Trophoblast cell (in vitro differentiated cells and primary cell): ENCODE results near the gene CAMSAP2.

Source experiments
- DNase-seq, 2 donors: peaks; one replicate each; pipeline ENCODE4 v3.0.0-alpha.2; 2016
- H2AFZ ChIP-seq: 2 replicates; pipeline ENCODE4 v1.6.1; 2013; ENCODE audit warnings: low read length, moderate library complexity, mild to moderate bottlenecking; ENCODE audit not compliant: insufficient read depth, poor library complexity
- H2AK5ac ChIP-seq: 2 replicates; pipeline ENCODE4 v1.6.1; 2013; ENCODE audit warnings: mild to moderate bottlenecking, low read length
- H2BK120ac ChIP-seq: 2 replicates; pipeline ENCODE4 v1.6.1; 2013; ENCODE audit warnings: low read length, mild to moderate bottlenecking, moderate library complexity; ENCODE audit not compliant: insufficient read depth, poor library complexity
- H2BK12ac ChIP-seq: 2 replicates; pipeline ENCODE4 v1.6.1; 2013; ENCODE audit warnings: mild to moderate bottlenecking, low read length, moderate library complexity
- H2BK5ac ChIP-seq: 2 replicates; pipeline ENCODE4 v1.6.1; 2013; ENCODE audit warnings: low read length, low read depth, moderate library complexity, mild to moderate bottlenecking; ENCODE audit not compliant: poor library complexity
- H3K14ac ChIP-seq: 2 replicates; pipeline ENCODE4 v1.6.1; 2013; ENCODE audit warnings: mild to moderate bottlenecking, low read length
- H3K18ac ChIP-seq: 2 replicates; pipeline ENCODE4 v1.6.1; 2013; ENCODE audit warnings: mild to moderate bottlenecking, low read length
- H3K23ac ChIP-seq: 2 replicates; pipeline ENCODE4 v1.6.1; 2013; ENCODE audit warnings: low read length
- H3K27ac ChIP-seq: 2 replicates; pipeline ENCODE4 v1.5.1; 2013; ENCODE audit warnings: low read depth, mild to moderate bottlenecking, inconsistent platforms, low read length, moderate library complexity
- H3K27me3 ChIP-seq: 2 replicates; pipeline ENCODE4 v1.6.1; 2013; ENCODE audit warnings: inconsistent platforms, mild to moderate bottlenecking, low read length, moderate library complexity; ENCODE audit not compliant: insufficient read depth
- H3K36me3 ChIP-seq, 2 experiments: 1 replicate in 1 of 2; 2 replicates in 1 of 2; pipeline ENCODE4 v1.6.1; 2013; ENCODE audit warnings: low read length in 2 of 2, mild to moderate bottlenecking in 2 of 2, moderate library complexity in 1 of 2; ENCODE audit not compliant: insufficient read depth in 2 of 2, control insufficient read depth in 1 of 2
- H3K4ac ChIP-seq: 2 replicates; pipeline ENCODE4 v1.6.1; 2013; ENCODE audit warnings: low read depth, mild to moderate bottlenecking, low read length, moderate library complexity
- H3K4me1 ChIP-seq, 2 experiments: 1 replicate in 1 of 2; 2 replicates in 1 of 2; pipeline ENCODE4 v1.6.1; 2013; ENCODE audit warnings: low read length in 2 of 2, mild to moderate bottlenecking in 2 of 2, moderate library complexity in 1 of 2; ENCODE audit not compliant: insufficient read depth in 2 of 2, control insufficient read depth in 1 of 2
- H3K4me2 ChIP-seq: 2 replicates; pipeline ENCODE4 v1.6.1; 2013; ENCODE audit warnings: inconsistent platforms, mild to moderate bottlenecking, low read length, moderate library complexity
- H3K4me3 ChIP-seq: 2 replicates; pipeline ENCODE4 v1.5.1; 2013; ENCODE audit warnings: mild to moderate bottlenecking, low read depth, low read length, inconsistent platforms
- H3K79me1 ChIP-seq: one replicate; pipeline ENCODE4 v1.6.1; 2013; ENCODE audit warnings: low read length
- H3K79me2 ChIP-seq: 2 replicates; pipeline ENCODE4 v1.6.1; 2013; ENCODE audit warnings: low read length, mild to moderate bottlenecking; ENCODE audit not compliant: control insufficient read depth, insufficient read depth, poor library complexity
- H3K9ac ChIP-seq: 2 replicates; pipeline ENCODE4 v1.6.1; 2013; ENCODE audit warnings: mild to moderate bottlenecking, low read length
- H3K9me3 ChIP-seq: 2 replicates; pipeline ENCODE4 v1.6.1; 2013; ENCODE audit warnings: low read depth, mild to moderate bottlenecking, control low read depth, inconsistent platforms, low read length; ENCODE audit not compliant: insufficient read depth
- H4K12ac ChIP-seq: 2 replicates; pipeline ENCODE4 v1.6.1; 2013; ENCODE audit warnings: low read depth, mild to moderate bottlenecking, low read length, moderate library complexity
- H4K8ac ChIP-seq: 2 replicates; pipeline ENCODE4 v1.6.1; 2013; ENCODE audit warnings: low read depth, mild to moderate bottlenecking, low read length, moderate library complexity
- H4K91ac ChIP-seq: one replicate; pipeline ENCODE4 v1.6.1; 2013; ENCODE audit warnings: low read depth, mild to moderate bottlenecking, low read length, moderate library complexity
- WGBS: extraction: QIAGEN DNeasy Blood & Tissue Kit; methylation state at CpG from one replicate; pipeline ENCODE4 v1.1.7; 2013; ENCODE audit warnings: missing lambda C conversion rate; ENCODE audit not compliant: insufficient read length, insufficient coverage; ENCODE audit errors: extremely low coverage; 5-methylcytosine and 5-hydroxymethylcytosine counted together

CAMSAP2 gene

GRCh38 chr1:200877839-200878551 lies 139.3 kb downstream of the CAMSAP2 start:
- Histone ChIP-seq H2BK120ac (no peak overlapping the region), H3K4ac (no peak overlapping the region), H3K9me3 (no peaks in the 10 kb centered on the region), H3K27me3 (no peaks in the 10 kb centered on the region), H4K8ac (no peak overlapping the region), H2AFZ (no peak overlapping the region), H3K9ac (no peak overlapping the region), H3K4me1 (peaks cover 0 to 9% of the 10 kb centered on the region in 2 experiments), H3K14ac (no peak overlapping the region), H3K4me3 (no peak overlapping the region), H3K36me3 (no peaks in the 10 kb centered on the region), H3K79me2 (no peaks in the 10 kb centered on the region), H2AK5ac (no peak overlapping the region), H2BK5ac (no peak overlapping the region), H3K27ac (no peak overlapping the region), H4K12ac (no peak overlapping the region), H3K23ac (no peak overlapping the region), H3K18ac (no peak overlapping the region), H3K79me1 (no peaks in the 10 kb centered on the region), H2BK12ac (no peak overlapping the region), H3K4me2 (no peak overlapping the region), H4K91ac (no peak overlapping the region)
- WGBS = no CpG with 5 or more reads among the region's 6 CpGs
- DNase-seq = no peak

- H2BK120ac ChIP-seq = no peak overlapping the region
- no peaks in the 10 kb centered on the region for H3K27me3 ChIP-seq
- no peaks in the 10 kb centered on the region for H3K79me2 ChIP-seq
- H3K79me1 ChIP-seq = no peaks in the 10 kb centered on the region
- DNase-seq = no peak
- no peak overlapping the region for H3K27ac ChIP-seq
- no peak overlapping the region for H3K18ac ChIP-seq
- no peak overlapping the region for H2AK5ac ChIP-seq
- WGBS = no CpG with 5 or more reads among the region's 3 CpGs
- no peak overlapping the region for H3K9ac ChIP-seq
- H3K14ac ChIP-seq = no peak overlapping the region
- peaks cover 0 to 9% of the 10 kb centered on the region in 2 experiments for H3K4me1 ChIP-seq
- H3K4me2 ChIP-seq = no peak overlapping the region
- H2AFZ ChIP-seq = no peak overlapping the region
- H2BK5ac ChIP-seq = no peak overlapping the region
- no peak overlapping the region for H3K4me3 ChIP-seq
- H3K4ac ChIP-seq = no peak overlapping the region
- H4K8ac ChIP-seq = no peak overlapping the region
- no peak overlapping the region for H4K12ac ChIP-seq
- H4K91ac ChIP-seq = no peak overlapping the region
- H3K9me3 ChIP-seq = no peaks in the 10 kb centered on the region
- H3K36me3 ChIP-seq = no peaks in the 10 kb centered on the region
- H3K23ac ChIP-seq = no peak overlapping the region
- H2BK12ac ChIP-seq = no peak overlapping the region
Observed at GRCh38 chr1:200880212-200880611, 141.5 kb downstream of the CAMSAP2 start.

- H3K27me3 ChIP-seq = no peaks in the 10 kb centered on the region
- H3K4me2 ChIP-seq = no peak overlapping the region
- no peak overlapping the region for H2BK120ac ChIP-seq
- no peak overlapping the region for H3K4ac ChIP-seq
- no peak overlapping the region for H2AFZ ChIP-seq
- no peaks in the 10 kb centered on the region for H3K79me1 ChIP-seq
- no peak overlapping the region for H3K18ac ChIP-seq
- DNase-seq = no peak
- H2BK5ac ChIP-seq = no peak overlapping the region
- H4K12ac ChIP-seq = no peak overlapping the region
- H3K79me2 ChIP-seq = no peaks in the 10 kb centered on the region
- no peak overlapping the region for H3K23ac ChIP-seq
- no peak overlapping the region for H4K91ac ChIP-seq
- WGBS = no CpG with 5 or more reads among the region's 3 CpGs
- H3K27ac ChIP-seq = no peak overlapping the region
- H3K36me3 ChIP-seq = no peaks in the 10 kb centered on the region
- H3K9me3 ChIP-seq = no peaks in the 10 kb centered on the region
- no peak overlapping the region for H2AK5ac ChIP-seq
- H3K14ac ChIP-seq = no peak overlapping the region
- H4K8ac ChIP-seq = no peak overlapping the region
- no peak overlapping the region for H3K4me3 ChIP-seq
- H3K4me1 ChIP-seq = peaks cover 3 to 11% of the 10 kb centered on the region in 2 experiments
- no peak overlapping the region for H2BK12ac ChIP-seq
- no peak overlapping the region for H3K9ac ChIP-seq
Observed at GRCh38 chr1:200883118-200883517, 144.4 kb downstream of the CAMSAP2 start.

GRCh38 chr1:200885623-200886402 lies 147.1 kb downstream of the CAMSAP2 start:
- Histone ChIP-seq H3K79me1 (peaks cover 1% of the 10 kb centered on the region), H3K36me3 (no peaks in the 10 kb centered on the region), H2BK12ac (no peak overlapping the region), H2AK5ac (no peak overlapping the region), H4K12ac (no peak overlapping the region), H3K79me2 (no peaks in the 10 kb centered on the region), H3K23ac (no peak overlapping the region), H3K4me3 (no peak overlapping the region), H3K4ac (no peak overlapping the region), H3K4me1 (peaks cover 15 to 19% of the 10 kb centered on the region in 2 experiments), H3K4me2 (no peak overlapping the region), H4K8ac (no peak overlapping the region), H2AFZ (no peak overlapping the region), H3K9me3 (no peaks in the 10 kb centered on the region), H2BK5ac (no peak overlapping the region), H4K91ac (no peak overlapping the region), H2BK120ac (no peak overlapping the region), H3K9ac (no peak overlapping the region), H3K27me3 (no peaks in the 10 kb centered on the region), H3K18ac (no peak overlapping the region), H3K27ac (no peak overlapping the region), H3K14ac (no peak overlapping the region)
- DNase-seq = no peak
- no CpG with 5 or more reads among the region's 6 CpGs for WGBS
